NCI-H128 (cell line): ENCODE measurements around the gene ADAM12.

Experiments
- DNase-seq: peaks from one replicate; lab custom pipeline; 2025; ENCODE audit not compliant: unreplicated experiment; lab: John Stamatoyannopoulos, UW

The ADAM12 gene

DNA sequence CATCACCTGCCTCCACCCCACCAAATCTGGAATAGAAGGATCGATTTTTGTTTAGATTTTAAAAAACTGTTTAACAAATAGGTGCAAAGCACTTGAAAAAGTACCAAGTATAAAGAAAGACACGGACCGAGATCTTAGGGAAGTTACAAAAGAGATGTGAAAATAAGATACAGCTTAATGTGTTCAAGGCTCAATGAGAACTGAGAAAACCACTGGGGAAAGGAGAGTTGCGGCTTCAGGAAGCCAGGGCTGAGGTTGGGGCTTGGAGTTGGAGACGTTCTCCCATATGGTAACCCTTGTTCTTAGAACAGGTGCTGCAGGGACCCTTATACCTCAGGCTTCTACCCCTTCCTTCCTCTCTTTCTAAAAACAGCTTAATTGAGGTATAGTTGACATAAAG is 351.8 kb downstream of the ADAM12 start:
- no peak for DNase-seq

DNA sequence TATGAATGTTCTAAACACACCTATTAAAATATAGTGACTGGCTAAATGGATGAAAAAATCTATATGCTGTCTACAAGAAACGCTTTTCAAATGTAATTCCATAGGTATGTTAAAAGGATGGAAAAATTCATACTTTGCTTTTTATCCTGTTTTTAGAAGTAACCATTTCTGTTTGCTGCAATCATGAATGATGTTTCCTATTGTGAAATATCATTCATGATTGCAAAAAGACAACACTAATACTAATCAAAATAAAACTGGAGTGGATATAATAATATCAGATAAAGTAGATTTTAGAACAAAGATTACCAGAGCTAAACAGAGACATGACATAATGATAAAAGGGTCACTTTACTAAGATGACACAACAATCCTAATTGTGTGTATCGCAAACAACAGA is 353.7 kb downstream of the ADAM12 start:
- DNase-seq = no peak

DNA sequence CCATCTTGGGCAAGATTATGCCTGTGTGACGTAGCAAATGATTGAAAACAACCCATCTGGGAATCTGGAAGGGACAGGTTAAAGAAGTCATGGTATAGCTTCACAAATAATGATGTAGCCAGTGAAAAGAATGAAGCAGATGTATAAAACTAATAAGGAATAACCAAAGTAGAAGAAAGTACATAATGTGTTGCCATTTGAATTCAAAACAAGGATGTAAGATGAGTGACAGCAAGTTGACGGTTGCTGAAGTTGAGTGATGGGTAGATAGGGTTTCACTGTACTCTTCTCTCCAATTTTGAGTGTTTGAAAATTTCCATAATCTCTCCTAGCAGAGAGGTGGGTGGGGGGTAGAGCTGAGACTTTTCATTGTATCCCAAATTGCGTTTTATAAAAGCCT is 358.3 kb downstream of the ADAM12 start:
- DNase-seq = no peak

- DNase-seq = no peak
These were observed 360.6 kb downstream of the ADAM12 start for GRCh38 chr10:126027692-126028091.

GRCh38 chr10:126022841-126023240 is 365.4 kb downstream of the ADAM12 start:
- DNase-seq = no peak

GRCh38 chr10:126021833-126022500 is 366.3 kb downstream of the ADAM12 start:
- DNase-seq = no peak

DNA sequence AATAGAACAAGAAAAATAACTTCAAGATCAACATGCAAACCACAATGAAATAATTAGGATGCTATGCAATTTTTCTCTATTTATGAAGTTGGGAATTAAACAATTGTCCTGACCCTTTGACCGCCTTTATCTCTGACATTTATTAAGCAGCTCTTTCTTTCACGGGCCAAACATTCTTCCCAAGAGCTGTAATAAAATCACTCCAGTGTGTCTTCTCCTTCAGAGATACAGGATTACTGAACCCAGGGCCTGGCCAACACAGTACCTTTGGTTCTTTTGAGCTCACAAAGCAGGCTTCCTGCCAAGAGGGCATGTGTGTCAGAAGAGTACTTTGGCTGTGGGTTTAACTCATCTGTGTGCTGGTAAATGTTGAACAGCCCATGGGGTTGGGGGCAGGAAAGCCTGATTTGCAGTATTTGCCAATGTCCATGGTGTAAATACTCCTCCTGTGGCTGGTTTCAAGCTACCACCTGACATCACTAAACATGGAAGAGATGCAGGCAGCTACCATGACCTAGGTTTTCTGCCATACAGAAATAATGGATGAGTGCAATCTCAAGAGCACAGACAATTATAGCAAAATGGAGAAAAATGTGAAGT is 370.2 kb downstream of the ADAM12 start:
- DNase-seq = no peak

- no peak for DNase-seq
These were observed 371.4 kb downstream of the ADAM12 start for GRCh38 chr10:126016882-126017281.

DNA sequence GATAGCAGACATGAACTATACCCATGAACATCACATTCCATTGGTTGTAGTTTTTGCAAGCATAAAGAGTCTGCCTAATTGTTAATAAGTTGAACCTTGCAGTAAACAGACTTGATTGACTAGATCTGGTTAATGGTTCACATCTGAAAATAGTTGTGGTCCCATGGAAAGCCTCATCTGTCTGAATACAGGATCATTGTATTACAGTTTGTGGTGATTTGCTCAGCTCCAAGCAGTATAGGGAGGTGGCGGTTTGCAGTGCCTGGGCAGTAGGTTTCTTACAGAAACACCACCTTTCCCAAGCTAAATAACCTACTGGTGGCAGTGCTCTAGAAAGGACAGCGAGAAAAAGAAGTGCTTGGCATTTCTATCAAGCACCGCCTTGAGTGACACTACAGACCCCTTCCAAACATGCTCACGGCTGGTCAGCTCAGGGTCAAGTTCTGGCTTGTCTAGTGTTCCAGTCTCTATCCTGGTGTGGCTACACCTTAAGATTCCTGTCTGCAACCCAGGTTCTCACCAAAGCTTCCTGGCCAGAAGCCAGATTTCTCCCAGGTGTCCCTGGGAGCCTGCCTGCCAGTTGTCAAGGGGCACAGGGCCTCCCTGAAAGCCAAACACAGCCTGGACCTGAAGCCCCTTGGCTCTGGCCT is 372.0 kb downstream of the ADAM12 start:
- no peak for DNase-seq

- no peak for DNase-seq
These were observed 372.9 kb downstream of the ADAM12 start for GRCh38 chr10:126015413-126015812.

DNA sequence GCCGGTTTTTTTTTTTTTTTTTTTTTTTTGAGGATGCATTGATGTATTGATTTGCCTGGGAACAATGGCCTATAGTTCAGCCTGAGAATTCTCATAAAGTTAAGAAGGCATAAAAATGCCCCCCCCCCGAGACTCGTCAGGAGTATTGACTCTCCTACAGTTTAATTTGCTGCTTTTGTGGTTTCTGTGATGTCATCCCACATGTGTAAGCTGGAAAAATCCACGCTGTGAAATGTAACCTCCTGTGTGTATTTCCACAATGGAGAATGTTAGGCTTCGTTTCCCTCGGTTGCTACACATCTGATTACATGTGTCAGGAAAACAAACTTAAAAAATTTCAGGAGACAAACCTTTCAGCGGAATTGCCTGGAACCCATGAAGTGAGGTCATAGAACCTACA is 374.0 kb downstream of the ADAM12 start:
- DNase-seq = no peak

- DNase-seq = no peak
These were observed 374.6 kb downstream of the ADAM12 start for GRCh38 chr10:126013489-126014281.

DNA sequence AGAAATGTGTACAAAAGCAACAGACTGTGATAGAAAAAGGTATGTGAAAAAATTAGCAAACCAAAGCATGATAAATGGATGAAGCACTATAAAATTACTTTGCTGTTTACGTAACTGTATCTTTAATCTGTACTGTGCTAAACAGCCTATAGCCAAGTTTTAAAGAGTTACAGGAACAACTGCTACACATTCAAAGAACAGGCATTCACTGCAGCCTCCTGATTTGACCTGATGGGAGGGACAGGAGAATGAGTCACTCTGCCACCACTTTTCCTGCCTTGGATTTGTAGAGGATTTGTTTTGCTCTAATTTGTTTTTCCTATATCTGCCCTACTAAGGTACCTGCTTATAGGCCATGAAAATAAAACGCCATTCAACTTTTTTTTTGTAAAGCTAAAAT is 375.8 kb downstream of the ADAM12 start:
- no peak for DNase-seq

DNA sequence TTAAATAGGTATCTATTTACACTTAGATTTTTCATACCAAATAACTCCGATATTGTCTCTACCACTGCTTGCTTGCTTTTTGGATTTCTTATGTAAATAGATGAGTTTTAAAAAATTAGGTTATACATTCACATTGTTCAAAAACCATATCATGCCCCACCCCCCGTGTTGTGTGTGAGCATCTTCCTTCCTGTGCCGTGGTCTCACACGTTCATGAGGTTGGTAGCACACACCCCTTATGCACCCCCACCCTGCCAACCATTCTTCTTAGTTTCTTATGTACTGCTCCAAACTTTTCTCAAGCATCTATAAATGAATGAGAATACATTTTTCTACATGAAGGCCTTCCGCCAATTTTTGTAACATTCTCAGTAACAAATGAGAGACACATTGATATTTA is 376.3 kb downstream of the ADAM12 start:
- DNase-seq = no peak

- DNase-seq = no peak
These were observed 378.6 kb downstream of the ADAM12 start for GRCh38 chr10:126009650-126010049.

DNA sequence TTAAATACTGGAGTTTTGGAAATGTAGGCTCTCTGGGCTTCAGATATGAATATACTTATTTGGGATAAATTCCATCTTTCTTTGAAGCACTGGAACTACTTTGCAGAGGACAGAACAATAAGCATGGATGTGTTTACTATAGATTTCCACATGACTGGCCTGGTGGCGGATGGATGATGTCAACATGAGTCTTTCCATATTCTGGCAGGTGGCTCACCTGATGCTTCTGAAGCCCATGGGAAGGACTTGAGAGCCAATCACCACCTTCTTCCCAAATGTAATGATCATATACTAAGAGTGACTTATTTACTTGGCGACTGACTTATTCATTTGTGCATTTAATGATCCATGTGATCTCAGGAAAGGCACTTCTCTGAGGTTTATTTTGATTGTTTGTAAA is 381.4 kb downstream of the ADAM12 start:
- DNase-seq = no peak

DNA sequence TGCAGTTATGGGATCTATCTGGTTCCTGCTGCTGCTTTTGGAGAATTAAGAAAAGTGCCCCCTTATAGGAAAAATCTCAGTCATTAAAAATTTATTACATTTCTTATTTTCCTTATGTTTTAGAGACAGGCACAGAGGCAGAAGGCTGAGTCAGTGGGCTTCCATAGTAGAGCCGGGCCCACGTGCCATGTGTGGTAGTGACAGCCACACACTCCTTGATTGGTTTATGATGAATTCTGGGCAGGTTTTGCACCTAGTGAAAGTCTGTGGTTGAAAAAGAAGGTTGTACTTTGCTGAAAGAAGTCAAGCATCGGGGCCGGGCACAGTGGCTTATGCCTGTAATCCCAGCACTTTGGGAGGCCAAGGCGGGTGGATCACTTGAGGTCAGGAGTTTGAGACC is 382.0 kb downstream of the ADAM12 start:
- no peak for DNase-seq

DNA sequence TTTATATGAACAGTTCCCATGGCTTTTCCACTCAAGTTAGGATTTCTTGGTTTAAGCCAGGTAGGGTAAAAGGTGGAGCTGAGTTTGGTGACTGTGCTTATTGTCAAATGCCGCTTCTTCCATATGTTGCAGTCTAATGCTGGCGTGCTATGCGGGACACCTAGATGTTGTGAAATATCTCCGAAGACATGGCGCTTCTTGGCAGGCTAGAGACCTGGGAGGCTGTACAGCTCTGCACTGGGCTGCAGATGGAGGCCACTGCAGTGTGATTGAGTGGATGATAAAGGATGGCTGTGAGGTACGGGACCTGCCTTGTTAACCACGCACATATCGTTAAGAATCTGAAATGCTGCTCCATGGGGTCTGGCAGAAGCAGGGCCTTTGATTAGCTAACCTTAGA is 383.5 kb downstream of the ADAM12 start:
- no peak for DNase-seq

DNA sequence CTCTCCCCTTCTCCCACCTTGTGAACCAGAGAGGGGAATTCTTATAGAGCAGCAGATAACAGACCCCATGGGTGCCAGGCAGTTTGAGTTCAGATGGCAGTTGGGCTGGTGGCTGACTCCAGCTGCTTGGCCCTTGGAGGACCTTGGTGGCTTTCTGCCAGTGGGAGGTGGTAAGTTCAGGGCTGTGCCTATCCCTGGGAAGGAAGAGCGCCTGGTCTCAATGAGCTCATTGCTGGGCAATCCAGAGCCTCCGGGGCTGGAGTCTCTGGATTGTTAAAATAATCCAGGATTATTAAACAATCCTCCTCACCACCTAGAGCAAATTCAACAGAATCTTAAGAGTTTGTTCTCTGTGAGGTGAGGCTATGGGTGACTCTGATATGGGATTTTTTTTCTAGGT is 386.7 kb downstream of the ADAM12 start:
- DNase-seq = no peak

- no peak for DNase-seq
These were observed 388.6 kb downstream of the ADAM12 start for GRCh38 chr10:125999694-126000093.

DNA sequence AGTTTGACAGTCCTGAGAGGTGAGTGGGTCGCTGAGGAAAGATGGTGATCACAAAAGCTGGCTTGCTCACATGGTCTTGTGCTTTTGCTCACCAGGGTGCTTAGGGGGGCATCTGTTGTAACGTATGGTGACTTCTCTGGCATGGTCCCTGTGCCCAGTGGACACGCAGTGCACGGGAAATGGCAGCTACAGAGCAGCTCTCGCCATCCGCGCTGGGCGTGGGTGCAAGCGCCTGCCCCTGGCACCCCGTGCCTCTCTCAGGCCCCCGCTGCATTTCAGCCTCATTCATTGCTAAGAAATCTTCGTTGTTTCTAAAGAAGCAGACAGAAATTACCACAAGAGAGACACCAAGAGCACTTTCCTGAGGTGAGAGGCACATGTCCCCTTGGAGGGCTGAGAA is 390.7 kb downstream of the ADAM12 start:
- DNase-seq = no peak
